ENCODE measurements around the gene PPP1R3D.

- TF ChIP-seq EZH2 (IDR thresholded peaks at IDR 0.05) (no peak), POLR2AphosphoS5 (IDR thresholded peaks at IDR 0.05; ENCODE audit: borderline replicate concordance, low read depth, low read length) (no peak), FOXP2 (optimal IDR thresholded peaks at IDR 0.05; ENCODE audit: control extremely low read depth, extremely low read length, insufficient read depth) (no peak)
Observed at GRCh38 chr20:59948828-59949720, 9.0 kb upstream of the PPP1R3D start.

Data from SK-N-MC (cell line).